H54 (cell line): ENCODE measurements around the gene PLCXD3.

Experiments used
- DNase-seq: peaks from one replicate; pipeline ENCODE4 v3.0.0; 2011; ENCODE audit warnings: low spot score, mixed read lengths; ENCODE audit not compliant: insufficient read length
- FAIRE-seq: peaks from 3 replicates; lab custom pipeline; 2011; peaks lifted over from hg19 to GRCh38; lab: Jason Lieb, UNC
- POLR2A ChIP-seq: IDR thresholded peaks from 2 replicates; pipeline ENCODE4 v1.6.1; 2011; ENCODE audit warnings: low read depth, mild to moderate bottlenecking, low read length

The PLCXD3 gene

DNA sequence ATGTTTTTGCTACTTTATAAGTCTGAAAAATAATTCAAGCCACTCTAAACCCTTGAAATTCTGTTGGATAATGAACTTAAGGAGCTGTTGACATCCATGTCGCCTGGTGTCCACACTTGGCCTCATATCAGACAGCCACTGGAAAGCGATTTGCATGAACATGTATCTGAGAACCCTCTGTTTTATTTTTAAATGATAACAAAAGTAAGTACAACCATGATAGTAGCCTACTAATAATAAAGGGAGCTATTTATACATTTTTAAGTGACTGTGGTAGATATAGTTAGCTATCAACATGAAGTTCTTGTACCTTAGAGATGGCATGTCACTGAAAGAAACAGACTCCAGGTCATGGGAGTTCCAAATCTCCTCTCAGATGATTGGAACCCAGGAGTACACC is 53.3 kb downstream of the PLCXD3 start:
- no peak for TF ChIP-seq POLR2A
- no peak for DNase-seq
- FAIRE-seq: no peak

DNA sequence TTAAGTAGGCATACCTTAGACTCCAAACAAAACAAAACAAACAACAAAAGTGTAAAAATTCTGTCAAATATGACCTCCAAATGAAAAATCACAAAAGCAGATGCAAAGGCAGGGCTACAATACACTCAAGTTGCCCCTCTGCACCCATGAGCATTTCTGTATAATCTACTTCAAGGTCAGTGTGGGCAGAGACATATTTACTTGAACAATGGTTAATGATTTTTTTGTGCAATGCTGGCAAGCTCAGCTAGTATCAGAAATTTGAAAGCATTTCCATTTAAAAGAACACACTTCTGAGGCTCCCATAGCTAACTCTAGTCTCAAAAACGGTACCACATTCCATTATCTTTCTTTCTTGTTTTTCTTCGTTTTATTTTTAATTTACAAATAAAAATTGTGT is 57.9 kb downstream of the PLCXD3 start:
- TF ChIP-seq POLR2A: no peak
- DNase-seq: no peak
- no peak for FAIRE-seq

DNA sequence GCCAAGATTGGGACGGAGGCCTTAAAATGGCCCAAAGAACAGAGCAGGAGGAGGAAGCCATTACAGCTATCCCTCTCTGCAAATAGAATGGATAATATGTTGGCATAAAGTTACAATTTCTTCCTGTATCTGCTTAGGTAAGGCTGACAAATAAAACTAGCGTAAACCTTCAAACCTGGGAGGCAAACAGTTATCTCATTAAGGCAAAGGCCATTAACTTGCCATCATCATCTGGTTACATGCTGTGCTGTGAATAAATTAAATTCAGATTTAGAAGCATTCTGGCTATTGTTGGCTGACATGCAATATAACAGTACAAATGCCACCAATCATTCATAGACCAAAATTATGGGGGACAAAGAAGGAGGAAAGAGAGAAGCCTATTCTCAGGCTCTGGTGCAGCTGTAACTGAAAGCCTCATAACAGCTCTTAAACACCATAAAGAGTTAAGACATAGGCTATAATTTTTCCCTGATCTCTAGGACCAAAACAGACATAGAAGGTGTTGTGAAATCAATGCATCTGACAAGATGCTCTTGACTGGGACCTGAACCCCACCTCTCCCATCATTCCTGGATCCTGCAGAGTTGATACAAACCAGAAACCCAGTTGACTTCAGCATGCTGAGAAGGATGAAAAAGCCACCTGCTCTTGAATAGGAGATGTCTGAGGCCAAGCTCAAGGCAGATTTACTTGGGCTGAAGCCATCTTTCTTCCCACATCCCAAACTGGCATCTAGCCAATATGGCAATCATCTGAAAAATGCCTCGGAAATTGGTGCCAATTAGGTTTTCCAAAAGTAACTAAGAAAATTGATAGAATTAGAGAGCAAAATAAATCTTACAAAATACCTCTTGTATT is 62.5 kb downstream of the PLCXD3 start:
- FAIRE-seq (no peak), DNase-seq (no peak)
- TF ChIP-seq POLR2A: no peak

DNA sequence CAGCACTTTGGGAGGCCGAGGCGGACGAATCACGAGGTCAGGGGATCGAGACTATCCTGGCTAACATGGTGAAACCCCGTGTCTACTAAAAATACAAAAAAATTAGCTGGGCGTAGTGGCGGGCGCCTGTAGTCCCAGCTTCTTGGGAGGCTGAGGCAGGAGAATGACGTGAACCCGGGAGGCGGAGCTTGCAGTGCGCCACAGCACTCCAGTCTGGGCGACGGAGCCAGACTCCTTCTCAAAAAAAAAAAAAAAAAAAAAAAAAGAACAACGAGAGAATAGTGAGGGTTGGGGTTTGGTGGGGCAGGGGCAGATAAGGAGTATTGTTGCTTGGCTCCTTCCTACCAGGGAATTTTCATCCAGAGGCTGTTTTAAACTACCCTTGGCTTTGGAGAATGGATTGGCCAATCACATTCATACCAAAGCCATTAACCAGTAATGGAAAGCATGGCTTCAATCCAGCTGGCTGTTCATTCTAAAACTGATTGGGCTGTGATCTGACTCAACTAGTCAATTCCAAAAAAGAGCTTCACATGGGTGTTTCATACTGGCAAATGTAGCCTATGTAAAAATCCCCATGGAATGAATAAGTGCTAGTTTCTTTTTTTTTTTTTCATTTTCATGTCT is 64.4 kb downstream of the PLCXD3 start:
- no peak for FAIRE-seq
- no peak for DNase-seq
- no peak for TF ChIP-seq POLR2A

DNA sequence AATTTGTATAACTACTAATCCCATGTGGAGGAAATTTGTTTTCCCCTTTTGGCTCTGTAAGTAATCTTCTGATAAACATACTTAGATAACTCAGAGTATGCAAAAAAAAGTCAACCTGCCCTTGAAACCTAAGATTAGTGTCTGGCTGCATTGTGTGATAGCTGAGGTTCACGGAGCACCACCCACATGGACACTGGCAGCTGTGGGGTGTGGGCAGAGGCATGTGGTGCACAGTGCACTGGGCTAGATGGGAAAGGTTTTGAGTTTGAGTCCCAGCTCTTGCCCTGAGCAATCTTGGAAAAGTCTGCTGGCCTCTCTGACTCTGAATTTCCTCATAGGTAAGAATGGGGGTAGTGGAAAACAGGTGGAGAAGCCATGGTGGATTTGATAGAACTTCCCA is 75.1 kb downstream of the PLCXD3 start:
- TF ChIP-seq POLR2A: no peak
- FAIRE-seq: peak; percentile 6
- DNase-seq: no peak

DNA sequence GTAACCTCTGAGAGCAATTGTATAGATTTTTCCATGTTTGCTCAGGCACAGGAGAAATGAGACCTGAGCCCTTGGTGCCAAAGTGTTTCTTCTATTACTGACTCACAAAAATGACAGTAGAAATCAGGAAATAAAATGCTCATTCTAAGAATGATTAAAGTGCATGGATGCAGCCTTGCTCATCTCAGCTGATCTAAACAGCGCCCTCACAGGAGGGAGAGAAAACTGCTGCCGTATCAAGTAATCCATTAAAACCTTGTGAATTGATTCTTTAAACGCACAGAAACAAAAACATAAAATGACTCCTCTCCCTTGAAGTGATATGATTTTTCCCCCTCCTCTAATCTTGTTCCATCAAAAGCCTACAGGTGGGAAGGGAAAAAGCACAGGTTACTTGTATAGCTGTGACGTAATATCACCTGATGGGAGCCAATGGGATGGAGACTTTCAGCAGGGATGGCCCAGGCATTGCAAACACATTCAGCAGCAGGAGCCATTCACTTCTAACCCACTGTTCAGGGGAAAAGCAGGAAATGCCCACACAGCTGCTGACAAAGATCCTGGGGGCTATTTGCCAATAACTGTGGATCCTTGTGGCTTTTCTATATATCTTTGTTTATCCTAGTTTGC is 76.7 kb downstream of the PLCXD3 start:
- DNase-seq: no peak
- no peak for TF ChIP-seq POLR2A
- peak; percentile 60 for FAIRE-seq

DNA sequence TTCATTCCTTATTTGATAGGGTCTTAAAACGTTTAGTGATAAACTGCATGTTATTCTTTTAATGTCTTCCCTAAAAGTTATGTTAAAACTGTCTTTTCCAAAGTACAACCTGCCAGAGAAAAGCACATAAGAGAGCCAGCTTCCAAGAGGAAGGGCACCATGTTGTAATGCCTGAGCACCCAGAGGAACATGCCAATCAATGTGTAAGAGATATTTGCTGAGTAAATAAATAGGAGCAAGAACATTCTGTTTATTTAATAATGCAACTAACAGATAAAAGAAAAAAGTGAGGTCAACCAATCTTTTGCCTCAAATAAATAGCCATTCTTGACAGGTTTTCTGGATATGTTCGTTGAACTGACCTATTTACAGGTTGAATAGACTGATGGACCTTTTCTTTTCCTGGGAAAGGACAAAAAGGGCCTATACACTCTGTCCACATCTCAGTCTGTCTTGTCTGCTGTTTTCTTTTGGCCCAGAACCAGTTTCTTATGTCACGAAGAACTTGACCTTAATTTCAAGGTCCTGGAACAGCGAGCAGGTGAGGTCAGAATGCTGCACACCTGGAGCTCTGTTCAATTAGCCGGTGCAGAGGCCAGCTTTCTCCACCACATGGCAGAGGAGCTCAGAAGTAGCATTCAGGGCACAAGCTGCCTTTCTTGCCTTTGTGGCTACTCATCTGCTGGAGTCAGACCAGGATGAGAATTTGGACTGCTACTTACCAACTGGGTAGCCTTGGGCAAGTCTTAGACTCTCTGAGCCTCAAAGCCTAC is 77.7 kb downstream of the PLCXD3 start:
- TF ChIP-seq POLR2A: no peak
- no peak for FAIRE-seq
- DNase-seq: no peak

DNA sequence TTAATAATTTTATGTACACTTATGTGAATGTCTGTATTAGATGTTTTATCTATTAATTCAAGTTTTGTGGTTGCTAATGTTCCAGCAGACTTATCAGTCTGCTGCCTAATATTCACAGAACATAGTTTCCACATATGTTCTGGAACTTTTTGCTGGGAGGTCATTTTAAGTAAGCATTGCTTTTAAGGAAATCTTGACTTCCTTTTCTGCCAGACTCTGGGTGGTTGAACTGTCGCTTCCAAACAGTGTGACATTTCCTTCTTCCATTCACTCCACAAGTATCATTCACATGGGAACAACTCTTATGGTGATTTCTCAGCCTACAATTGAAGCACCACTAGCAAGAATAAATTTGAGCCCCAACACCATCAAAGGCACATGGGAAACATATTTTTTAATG is 82.9 kb downstream of the PLCXD3 start:
- no peak for DNase-seq
- no peak for TF ChIP-seq POLR2A
- peak; percentile 75 for FAIRE-seq

DNA sequence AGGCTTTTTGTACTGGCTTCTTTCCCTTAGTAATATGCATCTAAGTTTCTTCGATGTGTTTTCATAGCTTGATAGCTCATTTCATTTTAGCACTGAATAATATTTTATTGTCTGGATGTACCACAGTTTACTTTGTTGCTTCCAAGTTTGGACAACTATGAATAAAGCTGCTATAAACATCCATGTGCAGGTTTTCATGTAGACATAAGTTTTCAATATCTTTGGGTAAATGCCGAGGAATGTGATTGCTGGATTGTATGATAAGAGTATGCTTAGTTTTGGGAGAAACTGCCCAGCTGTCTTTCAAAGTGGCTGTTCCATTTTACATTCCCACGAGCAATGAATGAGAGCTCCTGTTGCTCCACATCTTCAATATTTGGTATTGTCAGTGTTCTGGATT is 84.7 kb downstream of the PLCXD3 start:
- no peak for TF ChIP-seq POLR2A
- DNase-seq (no peak), FAIRE-seq (peak; percentile 45)

DNA sequence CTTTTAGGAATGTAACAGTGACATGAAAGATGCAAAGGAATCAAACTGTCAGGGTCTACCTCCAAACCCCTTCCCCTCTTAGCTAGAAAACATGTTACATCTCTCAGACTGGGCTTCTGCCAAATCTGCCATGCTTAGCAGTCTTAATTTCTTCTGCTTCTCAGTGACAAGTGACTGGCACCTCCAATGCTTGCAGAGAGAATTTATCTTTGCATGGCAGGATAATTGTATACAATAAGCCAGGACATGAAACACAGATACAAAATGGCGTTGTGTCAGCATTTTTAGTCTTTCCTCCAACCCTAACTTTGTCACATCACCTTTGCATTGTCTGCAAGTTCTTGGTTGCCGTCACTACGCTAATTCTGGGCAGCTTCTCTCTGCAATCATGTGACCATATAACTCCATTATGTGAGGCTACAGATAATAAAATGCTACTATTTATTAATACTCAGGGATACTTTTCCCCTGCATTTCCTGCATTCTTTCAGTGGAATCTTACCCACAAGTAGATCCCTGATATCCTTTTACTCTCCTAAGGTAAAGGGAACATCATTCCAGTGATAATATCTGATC is 89.8 kb downstream of the PLCXD3 start:
- no peak for TF ChIP-seq POLR2A
- no peak for DNase-seq
- peak; percentile 53 for FAIRE-seq

DNA sequence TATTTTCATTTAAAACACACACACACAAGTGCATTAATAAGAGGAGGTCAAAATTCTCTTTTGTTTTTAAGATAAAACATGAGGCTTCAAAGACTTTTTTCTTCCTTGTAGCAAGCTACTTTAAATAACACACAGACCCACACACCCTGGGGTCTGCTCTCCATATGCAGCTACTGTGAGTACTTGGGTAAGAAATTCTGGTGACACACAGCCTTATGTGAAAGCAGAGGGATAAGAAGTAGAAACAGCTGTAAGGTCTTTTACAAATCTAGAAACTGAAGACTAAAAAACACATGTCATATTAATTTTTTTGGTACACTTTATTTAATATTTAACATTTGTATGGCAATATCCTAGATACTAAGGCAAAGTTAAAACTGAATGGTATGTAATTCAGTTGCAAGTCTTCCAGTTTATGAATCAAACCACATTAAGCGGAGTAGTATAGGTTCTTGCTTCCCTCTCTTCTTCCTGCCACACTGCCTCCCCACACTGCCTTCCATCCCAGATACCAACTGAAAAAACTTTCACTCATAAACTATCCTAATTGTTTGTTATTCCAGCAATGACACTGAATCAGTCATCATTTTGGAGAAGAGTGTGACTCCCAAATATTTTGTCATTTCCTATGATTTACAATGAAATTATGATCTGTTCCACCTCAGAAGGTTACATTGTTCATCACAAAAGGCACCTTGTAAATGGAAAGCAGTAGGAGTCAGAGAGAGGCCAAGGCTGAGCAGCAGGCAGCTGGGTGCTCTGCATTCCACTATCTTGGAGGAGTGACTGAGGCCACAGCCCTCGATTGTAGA is 92.0 kb downstream of the PLCXD3 start:
- FAIRE-seq (peak; percentile 100), DNase-seq (peak; percentile 38)
- TF ChIP-seq POLR2A: no peak

DNA sequence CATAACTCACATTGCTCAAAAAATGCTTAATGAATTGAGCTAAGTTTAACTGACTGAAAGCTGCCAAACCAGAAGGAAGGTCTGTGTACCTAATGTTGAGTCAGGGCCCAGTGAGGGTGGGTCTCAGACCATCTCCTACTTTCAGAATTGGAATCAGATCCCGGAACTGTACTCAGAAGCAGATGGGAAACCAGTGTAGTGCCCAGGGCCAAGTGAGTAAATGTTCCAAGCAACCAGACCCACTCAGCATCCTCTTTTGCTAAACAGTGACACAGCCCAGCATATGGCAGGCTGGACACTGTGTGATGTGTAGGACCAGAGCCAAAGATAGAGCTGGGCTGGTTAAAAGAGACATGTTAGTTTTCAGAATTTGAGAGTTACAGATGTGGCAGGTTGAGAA is 94.1 kb downstream of the PLCXD3 start:
- TF ChIP-seq POLR2A: no peak
- FAIRE-seq (peak; percentile 89), DNase-seq (no peak)

DNA sequence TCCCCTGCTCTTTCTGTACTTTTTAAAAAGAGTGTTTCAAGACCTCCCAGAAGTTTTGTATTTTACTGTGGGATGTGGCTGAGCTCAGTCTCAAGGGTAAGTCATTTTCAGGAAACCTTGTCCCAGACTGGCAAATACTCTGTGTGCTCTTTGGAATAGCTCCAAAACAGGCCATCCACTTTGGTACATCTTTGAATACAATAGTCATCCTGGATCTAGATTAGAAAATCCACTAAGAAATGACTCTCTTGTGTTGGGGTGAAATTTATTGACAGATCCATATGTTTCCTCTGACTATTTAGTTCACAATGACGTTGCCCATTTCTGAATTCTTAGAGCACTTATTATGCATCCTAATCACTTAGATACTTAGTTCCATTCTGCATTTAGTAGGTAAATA is 95.2 kb downstream of the PLCXD3 start:
- DNase-seq (no peak), FAIRE-seq (peak; percentile 76)
- TF ChIP-seq POLR2A: no peak
